ENCODE measurements around the gene CIC.
"Not testable (repeated sequence)": the region's sequence is repeated elsewhere in the genome, so short reads cannot be mapped to it uniquely, and the experiment has no call there.

Gene CIC

GRCh38 chr19:42333975-42334696 lies 65.1 kb downstream of the CIC start:
- DNase-seq (ENCODE audit: low read depth), result no peak

GRCh38 chr19:42334697-42335373 lies 65.8 kb downstream of the CIC start:
- DNase-seq (ENCODE audit: low read depth), result no peak

GRCh38 chr19:42335374-42335936 lies 66.4 kb downstream of the CIC start:
- no peak for DNase-seq (ENCODE audit: low read depth)

- no peak for DNase-seq (ENCODE audit: low read depth)
These were observed 66.9 kb downstream of the CIC start for GRCh38 chr19:42335971-42336370.

GRCh38 chr19:42339126-42339860 lies 70.2 kb downstream of the CIC start:
- DNase-seq (ENCODE audit: low read depth), result not testable (repeated sequence)

GRCh38 chr19:42339922-42340321 lies 70.9 kb downstream of the CIC start:
- DNase-seq (ENCODE audit: low read depth), result not testable (repeated sequence)

GRCh38 chr19:42343344-42344110 lies 74.5 kb downstream of the CIC start:
- no peak for DNase-seq (ENCODE audit: low read depth)

GRCh38 chr19:42344336-42344893 lies 75.4 kb downstream of the CIC start:
- no peak for DNase-seq (ENCODE audit: low read depth)
